ENCODE results near the gene VSTM4.

DNA sequence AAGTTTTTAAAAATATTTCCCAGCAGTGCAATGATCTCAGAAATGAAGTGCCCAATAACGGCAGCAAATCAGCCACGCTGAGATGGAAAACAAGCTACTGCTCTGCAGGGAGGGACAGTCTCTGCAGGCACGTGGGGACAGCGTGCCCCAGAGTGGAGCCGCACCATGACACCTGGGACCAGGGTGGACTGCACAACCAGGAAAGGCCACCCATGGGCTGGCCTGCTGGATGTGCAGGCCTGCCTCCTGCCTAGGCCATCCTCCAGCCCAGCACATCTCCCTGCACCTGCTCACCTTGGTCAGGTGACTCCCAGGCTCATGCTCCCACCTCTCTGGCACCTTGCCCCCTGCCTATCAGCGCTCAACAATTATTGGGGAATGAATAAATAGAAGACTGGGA, 80.4 kb downstream of the VSTM4 start:
- TF ChIP-seq, protein P1, sequence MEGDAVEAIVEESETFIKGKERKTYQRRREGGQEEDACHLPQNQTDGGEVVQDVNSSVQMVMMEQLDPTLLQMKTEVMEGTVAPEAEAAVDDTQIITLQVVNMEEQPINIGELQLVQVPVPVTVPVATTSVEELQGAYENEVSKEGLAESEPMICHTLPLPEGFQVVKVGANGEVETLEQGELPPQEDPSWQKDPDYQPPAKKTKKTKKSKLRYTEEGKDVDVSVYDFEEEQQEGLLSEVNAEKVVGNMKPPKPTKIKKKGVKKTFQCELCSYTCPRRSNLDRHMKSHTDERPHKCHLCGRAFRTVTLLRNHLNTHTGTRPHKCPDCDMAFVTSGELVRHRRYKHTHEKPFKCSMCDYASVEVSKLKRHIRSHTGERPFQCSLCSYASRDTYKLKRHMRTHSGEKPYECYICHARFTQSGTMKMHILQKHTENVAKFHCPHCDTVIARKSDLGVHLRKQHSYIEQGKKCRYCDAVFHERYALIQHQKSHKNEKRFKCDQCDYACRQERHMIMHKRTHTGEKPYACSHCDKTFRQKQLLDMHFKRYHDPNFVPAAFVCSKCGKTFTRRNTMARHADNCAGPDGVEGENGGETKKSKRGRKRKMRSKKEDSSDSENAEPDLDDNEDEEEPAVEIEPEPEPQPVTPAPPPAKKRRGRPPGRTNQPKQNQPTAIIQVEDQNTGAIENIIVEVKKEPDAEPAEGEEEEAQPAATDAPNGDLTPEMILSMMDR (IDR thresholded peaks at IDR 0.05), result no peak
- TF ChIP-seq POLR2A (IDR thresholded peaks at IDR 0.05), result no peak

Data from testis (tissue), 2 donors.